ENCODE data around the gene PARVA. TPM values are rescaled to one million over a fixed set of nuclear protein-coding genes. Genes with fewer than 3 reads are reported as not detected.

The PARVA gene
- total RNA-seq, 2 experiments from 2014 or later: 0.08 to 0.98 TPM

DNA sequence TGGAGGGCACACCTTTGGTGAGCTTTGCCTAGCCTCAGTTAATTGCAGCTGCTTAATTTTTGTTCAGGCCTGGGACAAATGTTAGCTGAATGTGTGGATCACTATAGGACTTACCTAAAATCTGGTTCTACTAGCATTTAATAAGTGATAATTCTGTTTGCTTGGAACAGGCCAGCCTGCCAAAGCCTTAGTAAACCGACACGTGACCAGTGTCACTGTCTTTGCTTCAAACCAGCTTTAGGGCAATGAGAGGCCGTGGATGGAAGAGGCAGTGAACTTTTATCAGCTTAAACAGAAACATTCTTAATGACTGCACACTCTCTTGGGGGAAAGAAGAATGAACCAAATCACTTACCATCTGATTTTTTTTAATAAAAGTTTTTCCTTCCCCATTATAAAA is 10.8 kb downstream of the PARVA start:
- intact Hi-C loops (cut with DNase I, micrococcal nuclease): no loop called here
- H3K4me1 Mint-ChIP-seq (ENCODE audit: low read depth): no peaks in the 10 kb centered on the region
- H3K9me3 ChIP-seq (ENCODE audit: control insufficient read depth in 1 of 2, insufficient read depth in 1 of 2, low read length in 2 of 2): no peaks in the 10 kb centered on the region
- CTCF ChIA-PET: no interaction called here
- no peak for ATAC-seq (ENCODE audit: poor library complexity)
- H3K4me3 Mint-ChIP-seq: no peak overlapping the region
- TF ChIP-seq, protein P1, sequence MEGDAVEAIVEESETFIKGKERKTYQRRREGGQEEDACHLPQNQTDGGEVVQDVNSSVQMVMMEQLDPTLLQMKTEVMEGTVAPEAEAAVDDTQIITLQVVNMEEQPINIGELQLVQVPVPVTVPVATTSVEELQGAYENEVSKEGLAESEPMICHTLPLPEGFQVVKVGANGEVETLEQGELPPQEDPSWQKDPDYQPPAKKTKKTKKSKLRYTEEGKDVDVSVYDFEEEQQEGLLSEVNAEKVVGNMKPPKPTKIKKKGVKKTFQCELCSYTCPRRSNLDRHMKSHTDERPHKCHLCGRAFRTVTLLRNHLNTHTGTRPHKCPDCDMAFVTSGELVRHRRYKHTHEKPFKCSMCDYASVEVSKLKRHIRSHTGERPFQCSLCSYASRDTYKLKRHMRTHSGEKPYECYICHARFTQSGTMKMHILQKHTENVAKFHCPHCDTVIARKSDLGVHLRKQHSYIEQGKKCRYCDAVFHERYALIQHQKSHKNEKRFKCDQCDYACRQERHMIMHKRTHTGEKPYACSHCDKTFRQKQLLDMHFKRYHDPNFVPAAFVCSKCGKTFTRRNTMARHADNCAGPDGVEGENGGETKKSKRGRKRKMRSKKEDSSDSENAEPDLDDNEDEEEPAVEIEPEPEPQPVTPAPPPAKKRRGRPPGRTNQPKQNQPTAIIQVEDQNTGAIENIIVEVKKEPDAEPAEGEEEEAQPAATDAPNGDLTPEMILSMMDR (IDR thresholded peaks at IDR 0.05): no peak
- DNase-seq: no peak
- no peaks in the 10 kb centered on the region for H3K9me3 Mint-ChIP-seq
- H3K27me3 ChIP-seq (ENCODE audit: control insufficient read depth in 1 of 2, insufficient read depth in 2 of 2, low read length in 2 of 2): peaks cover 0 to 3% of the 10 kb centered on the region in 2 experiments
- no peaks in the 10 kb centered on the region for H3K36me3 Mint-ChIP-seq (ENCODE audit: low read depth)
- H3K27ac Mint-ChIP-seq: no peak overlapping the region
- H3K4me1 ChIP-seq (ENCODE audit: insufficient read depth, low read length): no peaks in the 10 kb centered on the region
- H3K27ac ChIP-seq (ENCODE audit: low read depth in 1 of 2, low read length in 2 of 2): no peak overlapping the region
- POLR2A ChIA-PET: no interaction called here
- H3K4me3 ChIP-seq (ENCODE audit: low read length): no peak overlapping the region
- no peaks in the 10 kb centered on the region for H3K36me3 ChIP-seq (ENCODE audit: insufficient read depth, low read length)
- peaks cover 5% of the 10 kb centered on the region for H3K27me3 Mint-ChIP-seq

- Histone ChIP-seq H3K27me3 (ENCODE audit: control insufficient read depth in 1 of 2, insufficient read depth in 2 of 2, low read length in 2 of 2) (no peaks in the 10 kb centered on the region), H3K9me3 (ENCODE audit: control insufficient read depth in 1 of 2, insufficient read depth in 1 of 2, low read length in 2 of 2) (peaks cover 4 to 6% of the 10 kb centered on the region in 2 experiments), H3K4me1 (ENCODE audit: insufficient read depth, low read length) (no peaks in the 10 kb centered on the region), H3K27ac (ENCODE audit: low read depth in 1 of 2, low read length in 2 of 2) (no peak overlapping the region), H3K36me3 (ENCODE audit: insufficient read depth, low read length) (no peaks in the 10 kb centered on the region), H3K4me3 (ENCODE audit: low read length) (no peak overlapping the region)
- ChIA-PET POLR2A (no interaction called here), CTCF (no interaction called here)
- ATAC-seq (ENCODE audit: poor library complexity) (no peak), DNase-seq (no peak)
- Mint-ChIP-seq H3K4me3 (no peak overlapping the region), H3K9me3 (no peaks in the 10 kb centered on the region), H3K27me3 (peaks cover 5% of the 10 kb centered on the region), H3K4me1 (ENCODE audit: low read depth) (no peaks in the 10 kb centered on the region), H3K36me3 (ENCODE audit: low read depth) (no peaks in the 10 kb centered on the region), H3K27ac (no peak overlapping the region)
- intact Hi-C loops (cut with DNase I, micrococcal nuclease): no loop called here
- TF ChIP-seq, protein P1 (IDR thresholded peaks at IDR 0.05): no peak
Measured at GRCh38 chr11:12388939-12389670, 11.7 kb downstream of the PARVA start.

- Mint-ChIP-seq H3K4me3 (no peak overlapping the region), H3K27ac (no peak overlapping the region), H3K36me3 (ENCODE audit: low read depth) (no peaks in the 10 kb centered on the region), H3K4me1 (ENCODE audit: low read depth) (no peaks in the 10 kb centered on the region), H3K9me3 (no peaks in the 10 kb centered on the region), H3K27me3 (peaks cover 5% of the 10 kb centered on the region)
- DNase-seq (no peak), ATAC-seq (ENCODE audit: poor library complexity) (no peak)
- no peaks in the 10 kb centered on the region for H3K27me3 ChIP-seq (ENCODE audit: control insufficient read depth in 1 of 2, insufficient read depth in 2 of 2, low read length in 2 of 2)
- CTCF ChIA-PET: no interaction called here
- no peak overlapping the region for H3K4me3 ChIP-seq (ENCODE audit: low read length)
- POLR2A ChIA-PET: no interaction called here
- TF ChIP-seq, protein P1 (IDR thresholded peaks at IDR 0.05): no peak
- intact Hi-C loops (cut with DNase I, micrococcal nuclease): no loop called here
- H3K27ac ChIP-seq (ENCODE audit: low read depth in 1 of 2, low read length in 2 of 2): no peak overlapping the region
- no peaks in the 10 kb centered on the region for H3K4me1 ChIP-seq (ENCODE audit: insufficient read depth, low read length)
- H3K9me3 ChIP-seq (ENCODE audit: control insufficient read depth in 1 of 2, insufficient read depth in 1 of 2, low read length in 2 of 2): peaks cover 4 to 6% of the 10 kb centered on the region in 2 experiments
- H3K36me3 ChIP-seq (ENCODE audit: insufficient read depth, low read length): no peaks in the 10 kb centered on the region
Measured at GRCh38 chr11:12389676-12390657, 12.6 kb downstream of the PARVA start.

Measured in CD4-positive, alpha-beta T cell (primary cell).